H1 (cell line): ENCODE results near the gene SLC12A2. TPM values are rescaled to one million over a fixed set of nuclear protein-coding genes. Genes with fewer than 3 reads are reported as not detected.
A peak's percentile ranks its signal among the peaks of the same experiment; 100 is the strongest.

Experiments used
- CTCF ChIA-PET: fragments of 300-600 bp; sonication (Branson Sonifier 250); formaldehyde crosslinking; loops from one replicate; lab custom pipeline; 2021; ENCODE audit not compliant: partially characterized antibody; lab: Charles Lee
- POLR2A ChIA-PET: fragments of 300-600 bp; sonication (Branson Sonifier 250); formaldehyde crosslinking; loops from one replicate; lab custom pipeline; 2021; ENCODE audit warnings: inconsistent platforms; ENCODE audit not compliant: partially characterized antibody; lab: Charles Lee
- DNase-seq, 2 experiments: peaks; one replicate each; pipeline versions ENCODE4 v3.0.0 to v3.0.0-alpha.2; 2010 to 2022; ENCODE audit warnings: low spot score in 2 of 2, low read depth in 1 of 2, mixed read lengths in 1 of 2
- FAIRE-seq: peaks from 2 replicates; lab custom pipeline; 2011; peaks lifted over from hg19 to GRCh38; lab: Jason Lieb, UNC
- H2AFZ ChIP-seq: 2 replicates; pipeline ENCODE4 v1.8.1; 2012; ENCODE audit warnings: low read length, inconsistent platforms
- H2AK5ac ChIP-seq: 2 replicates; pipeline ENCODE4 v1.6.1; 2013; ENCODE audit warnings: low read depth, low read length
- H2BK120ac ChIP-seq: replicated peaks from 2 replicates; pipeline ENCODE3; 2013; ENCODE audit warnings: low read depth, low read length, inconsistent platforms
- H2BK12ac ChIP-seq: 2 replicates; pipeline ENCODE4 v1.6.1; 2013; ENCODE audit warnings: low read depth, low read length
- H2BK15ac ChIP-seq: 2 replicates; pipeline ENCODE4 v1.6.1; 2013; ENCODE audit warnings: low read length
- H2BK20ac ChIP-seq: 2 replicates; pipeline ENCODE4 v1.6.1; 2013; ENCODE audit warnings: low read length
- H2BK5ac ChIP-seq: 2 replicates; pipeline ENCODE4 v1.6.1; 2013; ENCODE audit warnings: low read depth, low read length
- H3K14ac ChIP-seq: 2 replicates; pipeline ENCODE4 v1.6.1; 2013; ENCODE audit warnings: inconsistent platforms; ENCODE audit not compliant: insufficient read length
- H3K18ac ChIP-seq: 2 replicates; pipeline ENCODE4 v1.6.1; 2013; ENCODE audit warnings: low read length; ENCODE audit errors: extremely low read depth
- H3K23ac ChIP-seq: 2 replicates; pipeline ENCODE4 v1.6.1; 2013; ENCODE audit warnings: inconsistent platforms; ENCODE audit not compliant: insufficient read length
- H3K23me2 ChIP-seq: 2 replicates; pipeline ENCODE4 v1.6.1; 2013; ENCODE audit warnings: low read depth, low read length
- H3K27ac ChIP-seq: 2 replicates; pipeline ENCODE4 v1.6.1; 2011; ENCODE audit warnings: low read depth, low read length, inconsistent platforms
- H3K27me3 ChIP-seq, 4 experiments: replicated peaks in 1 of 4; 1 replicate in 1 of 4; 2 replicates in 3 of 4; pipeline versions ENCODE4 v1.6.1 to v1.8.1; 2011 to 2013; ENCODE audit warnings: low read length in 3 of 4, mild to moderate bottlenecking in 3 of 4, inconsistent platforms in 2 of 4, mixed read lengths in 2 of 4, moderate library complexity in 1 of 4; ENCODE audit not compliant: control insufficient read depth in 3 of 4, insufficient read depth in 3 of 4; ENCODE audit errors: extremely low read depth in 1 of 4
- H3K36me3 ChIP-seq, 4 experiments: 2 replicates each; pipeline versions ENCODE4 v1.6.1 to v1.8.1; 2011 to 2013; ENCODE audit warnings: mild to moderate bottlenecking in 4 of 4, low read length in 3 of 4, moderate library complexity in 2 of 4, control low read depth in 1 of 4, inconsistent platforms in 1 of 4; ENCODE audit not compliant: insufficient read depth in 4 of 4, control insufficient read depth in 2 of 4
- H3K4ac ChIP-seq: replicated peaks from 2 replicates; pipeline ENCODE3; 2013; ENCODE audit warnings: low read length, low read depth, mixed read lengths, inconsistent platforms; ENCODE audit not compliant: insufficient read length
- H3K4me1 ChIP-seq, 4 experiments: replicated peaks in 1 of 4; 1 replicate in 1 of 4; 2 replicates in 3 of 4; pipeline versions ENCODE4 v1.6.1 to v1.8.1; 2011 to 2013; ENCODE audit warnings: low read length in 3 of 4, inconsistent platforms in 2 of 4, mixed read lengths in 1 of 4; ENCODE audit not compliant: insufficient read depth in 4 of 4, control insufficient read depth in 3 of 4
- H3K4me2 ChIP-seq, 2 experiments: 2 replicates each; pipeline versions ENCODE4 v1.6.1 to v1.8.1; 2011 to 2013; ENCODE audit warnings: low read depth in 2 of 2, low read length in 2 of 2, control low read depth in 1 of 2, inconsistent platforms in 1 of 2, mild to moderate bottlenecking in 1 of 2; ENCODE audit not compliant: insufficient read depth in 1 of 2
- H3K4me3 ChIP-seq, 4 experiments: fragments of 200-600, 300-600 bp in 1 of 4; sonication (generic), shearing (Covaris generic), sonication (Bioruptor Twin) in 1 of 4; 2 replicates each; pipeline versions ENCODE4 v1.5.1 to v1.8.1; 2011 to 2016; ENCODE audit warnings: low read length in 4 of 4, low read depth in 3 of 4, control low read depth in 2 of 4, inconsistent platforms in 2 of 4, mild to moderate bottlenecking in 2 of 4, mixed read lengths in 1 of 4, moderate library complexity in 1 of 4; ENCODE audit not compliant: insufficient read depth in 2 of 4; ENCODE audit errors: extremely low read depth in 1 of 4
- H3K56ac ChIP-seq: replicated peaks from 2 replicates; pipeline ENCODE3; 2013; ENCODE audit warnings: low read depth, mild to moderate bottlenecking, mixed read lengths, low read length, inconsistent platforms; ENCODE audit not compliant: insufficient read length
- H3K79me1 ChIP-seq: 2 replicates; pipeline ENCODE4 v1.6.1; 2013; ENCODE audit warnings: low read depth, low read length, control low read depth
- H3K79me2 ChIP-seq, 2 experiments: 2 replicates each; pipeline versions ENCODE4 v1.6.1 to v1.8.1; 2012 to 2013; ENCODE audit warnings: low read length in 2 of 2, mild to moderate bottlenecking in 2 of 2, inconsistent platforms in 1 of 2; ENCODE audit not compliant: insufficient read depth in 2 of 2, control insufficient read depth in 1 of 2
- H3K9ac ChIP-seq, 4 experiments: replicated peaks in 1 of 4; 1 replicate in 1 of 4; 2 replicates in 3 of 4; pipeline versions ENCODE4 v1.6.1 to v1.8.1; 2011 to 2013; ENCODE audit warnings: low read depth in 3 of 4, low read length in 3 of 4, control low read depth in 2 of 4, mild to moderate bottlenecking in 2 of 4, moderate library complexity in 2 of 4, inconsistent platforms in 1 of 4; ENCODE audit errors: extremely low read depth in 1 of 4
- H3K9me3 ChIP-seq, 2 experiments: 2 replicates each; pipeline versions ENCODE4 v1.6.1 to v1.8.1; 2012 to 2013; ENCODE audit warnings: mild to moderate bottlenecking in 2 of 2, moderate library complexity in 2 of 2, control low read depth in 1 of 2, inconsistent platforms in 1 of 2, low read depth in 1 of 2, low read length in 1 of 2, mixed read lengths in 1 of 2; ENCODE audit not compliant: insufficient read depth in 2 of 2
- H4K20me1 ChIP-seq, 2 experiments: replicated peaks in 1 of 2; 2 replicates each; pipeline versions ENCODE3 to v1.8.1; 2011 to 2013; ENCODE audit warnings: inconsistent platforms in 2 of 2, low read length in 2 of 2, mild to moderate bottlenecking in 1 of 2; ENCODE audit not compliant: insufficient read depth in 2 of 2, control insufficient read depth in 1 of 2
- H4K5ac ChIP-seq: 2 replicates; pipeline ENCODE4 v1.6.1; 2013; ENCODE audit warnings: low read length, low read depth, mixed read lengths, inconsistent platforms; ENCODE audit not compliant: insufficient read length
- H4K8ac ChIP-seq: 2 replicates; pipeline ENCODE4 v1.8.0; 2013; ENCODE audit warnings: mild to moderate bottlenecking, moderate library complexity, low read length, inconsistent platforms; ENCODE audit not compliant: insufficient read depth; ENCODE audit errors: extremely low read depth
- H4K91ac ChIP-seq: replicated peaks from 2 replicates; pipeline ENCODE3; 2013; ENCODE audit warnings: low read length, mixed read lengths, inconsistent platforms; ENCODE audit not compliant: insufficient read length
- ASH2L ChIP-seq: fragments of 200-600, 300-600 bp; sonication (generic); IDR thresholded peaks from one replicate; pipeline ENCODE4 v1.7.1; 2017; ENCODE audit warnings: low read length
- CREB1 ChIP-seq: IDR thresholded peaks from 2 replicates; pipeline ENCODE4 v1.6.1; 2012; ENCODE audit warnings: inconsistent platforms
- EZH2 ChIP-seq: fragments of 200-600 bp; sonication (generic); IDR thresholded peaks from 2 replicates; pipeline ENCODE4 v1.7.1; 2012; ENCODE audit warnings: low read depth, mild to moderate bottlenecking, moderate library complexity, low read length, inconsistent platforms; ENCODE audit not compliant: severe bottlenecking
- MAFK ChIP-seq: IDR thresholded peaks from 2 replicates; pipeline ENCODE4 v1.6.1; 2012; ENCODE audit warnings: low read depth, mild to moderate bottlenecking, improper control_type of control experiment, low read length
- MAX ChIP-seq: IDR thresholded peaks from 2 replicates; pipeline ENCODE4 v1.6.1; 2012; ENCODE audit warnings: inconsistent platforms
- NRF1 ChIP-seq: IDR thresholded peaks from 2 replicates; pipeline ENCODE4 v1.6.1; 2011; ENCODE audit warnings: mild to moderate bottlenecking, low read depth, low read length, improper control_type of control experiment
- POLR2A ChIP-seq, 2 experiments: IDR thresholded peaks; 1 replicate in 1 of 2; 2 replicates in 1 of 2; pipeline ENCODE4 v1.6.1; 2011; ENCODE audit warnings: low read depth in 2 of 2, low read length in 2 of 2, mild to moderate bottlenecking in 2 of 2; ENCODE audit errors: control extremely low read depth in 1 of 2
- RAD21 ChIP-seq, 2 experiments: IDR thresholded peaks in 1 of 2; conservative IDR thresholded peaks in 1 of 2; 2 replicates each; pipeline ENCODE4 v1.6.1; 2011; ENCODE audit warnings: low read depth in 2 of 2, low read length in 2 of 2, improper control_type of control experiment in 1 of 2, inconsistent platforms in 1 of 2, mild to moderate bottlenecking in 1 of 2, moderate library complexity in 1 of 2
- RBBP5 ChIP-seq: IDR thresholded peaks from 2 replicates; pipeline ENCODE4 v1.7.1; 2012; ENCODE audit warnings: low read depth, mild to moderate bottlenecking, inconsistent platforms, low read length, moderate library complexity, borderline replicate concordance
- RNF2 ChIP-seq: fragments of 200-900, 300-1000 bp; sonication (generic); IDR thresholded peaks from 2 replicates; pipeline ENCODE4 v1.7.1; 2016; ENCODE audit warnings: borderline replicate concordance, low read depth, mild to moderate bottlenecking, antibody characterized with exemption, low read length; ENCODE audit not compliant: poor library complexity, severe bottlenecking; ENCODE audit errors: missing control alignments
- SP2 ChIP-seq: IDR thresholded peaks from 2 replicates; pipeline ENCODE4 v1.6.1; 2012; ENCODE audit warnings: mild to moderate bottlenecking, low read length, inconsistent platforms
- WGBS, 2 experiments: shearing (Covaris generic) in 1 of 2; methylation state at CpG; one replicate each; pipeline versions ENCODE4 v1.1.6 to v1.1.7; 2013 to 2015; ENCODE audit warnings: low lambda C conversion rate in 2 of 2, mixed read lengths in 2 of 2, inconsistent platforms in 1 of 2, low coverage in 1 of 2, missing lambda C conversion rate in 1 of 2; ENCODE audit not compliant: insufficient replicate concordance in 2 of 2, insufficient coverage in 1 of 2, insufficient read length in 1 of 2; ENCODE audit errors: extremely low coverage in 1 of 2, missing lambda C conversion rate in 1 of 2; 5-methylcytosine and 5-hydroxymethylcytosine counted together
- polyA plus RNA-seq, 7 experiments: library from polyadenylated mRNA; depleted of rRNA in 3 of 7; stranded (reverse) in 5 of 7; unstranded in 2 of 7; fragments of >200 nt in 5 of 7; fragments of 200-250 nt in 2 of 7; gene quantifications; 1 replicate in 5 of 7; 2 replicates in 1 of 7; 4 replicates in 1 of 7; pipeline versions ENCODE4 v1.2.1 to v1.2.3, GENCODE V29; 2011 to 2013; ENCODE audit warnings: missing spikeins in 2 of 7, mixed read lengths in 2 of 7
- total RNA-seq: library from RNA; stranded (reverse); fragmentation: NEBNext Ultra II Directional; extraction: Animal tissue kit (Norgen Biotek cat#: 25700); gene quantifications from 2 replicates; pipeline ENCODE4 v1.2.1, GENCODE V29; 2021

The SLC12A2 gene
- total and polyA plus RNA-seq, 2 of the 8 experiments (the other 6 are each of a cell fraction or from before 2014, with no cell fraction given): 2.6 to 16.2 TPM

DNA sequence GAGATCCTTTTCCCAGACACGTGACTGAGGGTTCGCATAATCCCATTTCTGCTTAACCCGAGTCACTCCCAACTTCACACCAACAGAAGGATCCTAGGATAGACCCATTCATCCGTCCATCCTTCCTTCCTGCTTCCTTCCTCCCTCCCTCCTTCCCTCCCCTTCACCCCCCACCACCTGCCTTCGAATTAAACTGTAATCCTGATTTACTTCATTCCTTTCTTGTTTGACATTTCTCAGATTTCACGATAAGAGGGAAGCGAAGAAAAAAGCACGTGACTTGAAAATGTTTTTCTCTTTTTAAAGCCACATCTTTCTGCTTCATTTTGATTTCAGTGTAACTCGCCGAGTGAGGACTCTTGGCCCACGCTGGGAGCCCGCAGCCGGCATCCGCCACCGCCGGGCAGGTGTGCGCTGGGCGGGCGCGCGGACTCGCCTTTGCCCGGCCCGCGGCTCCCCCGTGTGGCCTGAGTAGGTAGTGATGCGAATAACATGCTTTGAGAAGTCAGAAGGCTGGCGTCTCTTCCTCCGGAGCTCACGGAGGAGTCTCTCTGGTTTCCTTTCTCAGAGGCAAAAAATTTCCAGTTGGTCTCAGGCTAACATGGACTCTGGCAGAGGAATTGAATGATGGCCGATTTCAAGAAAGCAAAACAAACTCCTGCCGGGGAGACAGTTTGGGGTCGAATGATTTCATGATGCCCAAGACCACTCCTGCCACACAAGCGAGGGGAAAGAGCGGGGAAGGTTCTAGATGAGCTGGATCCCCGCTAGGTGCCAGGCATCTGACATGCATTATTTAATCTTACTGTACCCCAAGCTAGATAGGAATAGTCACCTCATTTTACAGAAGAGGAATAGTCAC lies 117.7 kb downstream of the SLC12A2 start:
- Histone ChIP-seq H3K23me2 (no peaks in the 10 kb centered on the region), H4K5ac (no peak overlapping the region), H3K4me2 (peak overlapping the region; percentile 0 to 54), H2BK15ac (no peak overlapping the region), H3K79me2 (no peaks in the 10 kb centered on the region), H3K27ac (no peak overlapping the region), H2BK5ac (no peak overlapping the region), H3K4me1 (peaks cover 0 to 2% (median under 1%) of the 10 kb centered on the region in 4 experiments; a peak in 2 of 7 replicates), H3K23ac (no peak overlapping the region), H3K27me3 (no peaks in the 10 kb centered on the region; a peak in 1 of 7 replicates), H4K8ac (no peak overlapping the region), H4K91ac (no peak overlapping the region), H3K14ac (no peak overlapping the region), H2BK120ac (no peak overlapping the region), H3K36me3 (no peaks in the 10 kb centered on the region), H3K4me3 (peak overlapping the region; percentile 9 to 56 (median 15); a peak in 5 of 8 replicates), H3K4ac (no peak overlapping the region), H2BK20ac (no peak overlapping the region), H3K56ac (no peak overlapping the region), H3K79me1 (no peaks in the 10 kb centered on the region), H4K20me1 (no peaks in the 10 kb centered on the region), H3K18ac (no peak overlapping the region), H3K9me3 (no peaks in the 10 kb centered on the region), H2AK5ac (no peak overlapping the region), H2AFZ (peak overlapping the region; percentile 43; the same call in 1 of the 2 replicates), H2BK12ac (no peak overlapping the region), H3K9ac (no peak overlapping the region)
- 16% methylated on average over 33 of the region's 36 CpGs; no CpG with 5 or more reads in 1 of the 2 experiments for WGBS, 2 experiments
- FAIRE-seq (peak; percentile 39), DNase-seq (peak; percentile 41 to 97)
- POLR2A ChIA-PET: no interaction called here
- CTCF ChIA-PET: interaction anchor here (0.7 to 1.9 kb wide), 17 partner anchors 8 to 923 kb away, joined by 3 to 8 read pairs (median 4); no protein-coding TSS in a partner anchor
- TF ChIP-seq MAX (peak; percentile 50), ASH2L (peak; percentile 57), SP2 (no peak), NRF1 (no peak), POLR2A (IDR thresholded peaks at IDR 0.05; ENCODE audit: control extremely low read depth in 1 of 2, low read depth in 2 of 2, low read length in 2 of 2) (no peak), MAFK (no peak), RBBP5 (0 out of 2 replicates have a peak, but pooled peaks have one; percentile 36), CREB1 (0 out of 2 replicates have a peak, but pooled peaks have one; percentile 25), RNF2 (no peak), EZH2 (no peak), RAD21 (IDR thresholded peaks at IDR 0.05 in 1 of 2, conservative IDR thresholded peaks at IDR 0.05 in 1 of 2; ENCODE audit: low read depth in 2 of 2, low read length in 2 of 2) (peak; percentile 89 to 95)
